Measurements from ENCODE around the gene LYPLA2. TPM values are rescaled to one million over a fixed set of nuclear protein-coding genes. Genes with fewer than 3 reads are reported as not detected.

Gene LYPLA2
- total and polyA plus RNA-seq, 4 experiments from 2014 or later: 52.6 to 151 (median 83.0) TPM

DNA sequence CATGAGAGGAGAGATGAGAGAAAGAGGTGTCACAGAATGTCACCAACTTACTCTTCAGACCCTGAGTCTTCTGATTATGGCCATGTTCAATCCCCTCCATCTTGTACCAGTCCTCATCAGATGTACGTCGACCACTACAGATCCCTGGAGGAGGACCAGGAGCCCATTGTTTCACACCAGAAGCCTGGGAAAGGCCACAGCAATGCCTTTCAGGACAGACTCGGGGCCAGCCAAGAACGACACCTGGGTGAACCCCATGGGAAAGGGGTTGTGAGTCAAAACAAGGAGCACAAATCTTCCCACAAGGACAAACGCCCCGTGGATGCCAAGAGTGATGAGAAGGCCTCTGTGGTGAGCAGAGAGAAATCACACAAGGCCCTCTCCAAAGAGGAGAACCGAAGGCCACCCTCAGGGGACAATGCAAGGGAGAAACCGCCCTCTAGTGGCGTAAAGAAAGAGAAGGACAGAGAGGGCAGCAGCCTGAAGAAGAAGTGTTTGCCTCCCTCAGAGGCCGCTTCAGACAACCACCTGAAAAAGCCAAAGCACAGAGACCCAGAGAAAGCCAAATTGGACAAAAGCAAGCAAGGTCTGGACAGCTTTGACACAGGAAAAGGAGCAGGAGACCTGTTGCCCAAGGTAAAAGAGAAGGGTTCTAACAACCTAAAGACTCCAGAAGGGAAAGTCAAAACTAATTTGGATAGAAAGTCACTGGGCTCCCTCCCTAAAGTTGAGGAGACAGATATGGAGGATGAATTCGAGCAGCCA lies 39.7 kb upstream of the LYPLA2 start:
- peak in 3 of 5 donors; percentile 29 to 37 (median 35) for DNase-seq
- no peak overlapping the region for H3K27ac ChIP-seq (ENCODE audit: low read depth, low read length)
- peak overlapping the region in 1 of 8 donors; percentile 45 for H3K4me3 Mint-ChIP-seq
- peaks cover 62% of the 10 kb centered on the region for H3K36me3 ChIP-seq (ENCODE audit: insufficient read depth, low read length)
- peaks cover 21 to 37% (median 28%) of the 10 kb centered on the region in 4 donors for H3K4me1 Mint-ChIP-seq
- peaks cover 23% of the 10 kb centered on the region for H3K4me1 ChIP-seq (ENCODE audit: insufficient read depth, low read length)
- no peak overlapping the region for H3K4me3 ChIP-seq (ENCODE audit: low read length in 2 of 2)
- H3K27me3 Mint-ChIP-seq: no peaks in the 10 kb centered on the region
- H3K27ac Mint-ChIP-seq: peak overlapping the region in 6 of 7 donors; percentile 35 to 68 (median 46)
- CTCF ChIA-PET (ENCODE audit: partially characterized antibody): no interaction called here
- no peaks in the 10 kb centered on the region for H3K9me3 ChIP-seq (ENCODE audit: control insufficient read depth in 1 of 2, low read length in 2 of 2)
- no peaks in the 10 kb centered on the region for H3K27me3 ChIP-seq (ENCODE audit: insufficient read depth, low read length)
- H3K9me3 Mint-ChIP-seq: no peaks in the 10 kb centered on the region
- intact Hi-C loops (cut with micrococcal nuclease): no loop called here
- POLR2A ChIA-PET (ENCODE audit: partially characterized antibody): interaction anchor here (1.6 kb wide), 1 partner anchor 8 kb away, joined by 8 read pairs; the partner anchor contains the start of gene ELOA
- peaks cover 46 to 81% of the 10 kb centered on the region in 2 donors for H3K36me3 Mint-ChIP-seq

DNA sequence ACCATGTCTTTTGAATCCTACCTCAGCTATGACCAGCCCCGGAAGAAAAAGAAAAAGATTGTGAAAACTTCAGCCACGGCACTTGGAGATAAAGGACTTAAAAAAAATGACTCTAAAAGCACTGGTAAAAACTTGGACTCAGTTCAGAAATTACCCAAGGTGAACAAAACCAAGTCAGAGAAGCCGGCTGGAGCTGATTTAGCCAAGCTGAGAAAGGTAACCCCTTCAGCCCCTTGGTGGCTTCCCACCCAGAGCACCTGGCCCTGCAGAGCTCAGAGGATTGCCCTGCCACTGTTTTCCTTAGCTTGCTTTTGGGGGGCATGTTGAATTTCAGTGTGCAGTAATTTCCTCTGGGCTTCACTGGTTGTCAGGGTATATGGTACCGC lies 39.1 kb upstream of the LYPLA2 start:
- peaks cover 68% of the 10 kb centered on the region for H3K36me3 ChIP-seq (ENCODE audit: insufficient read depth, low read length)
- intact Hi-C loops (cut with micrococcal nuclease): no loop called here

GRCh38 chr1:23752909-23753308 lies 38.0 kb upstream of the LYPLA2 start:
- Histone ChIP-seq H3K4me1 (ENCODE audit: insufficient read depth, low read length) (peaks cover 11% of the 10 kb centered on the region), H3K27me3 (ENCODE audit: insufficient read depth, low read length) (no peaks in the 10 kb centered on the region), H3K4me3 (ENCODE audit: low read length in 2 of 2) (no peak overlapping the region), H3K36me3 (ENCODE audit: insufficient read depth, low read length) (peaks cover 73% of the 10 kb centered on the region), H3K9me3 (ENCODE audit: control insufficient read depth in 1 of 2, low read length in 2 of 2) (no peaks in the 10 kb centered on the region), H3K27ac (ENCODE audit: low read depth, low read length) (no peak overlapping the region)
- ChIA-PET CTCF (ENCODE audit: partially characterized antibody) (interaction anchor here (1.9 to 3.3 kb wide), 2 partner anchors 8 to 18 kb away, joined by 5 to 13 read pairs; no protein-coding TSS in a partner anchor), POLR2A (ENCODE audit: partially characterized antibody) (interaction anchor here (1.6 kb wide), 1 partner anchor 9 kb away, joined by 8 read pairs; the partner anchor contains the start of gene ELOA)
- Mint-ChIP-seq H3K27ac (no peak overlapping the region), H3K27me3 (no peaks in the 10 kb centered on the region), H3K4me1 (peaks cover 8 to 22% (median 14%) of the 10 kb centered on the region in 4 donors), H3K4me3 (no peak overlapping the region), H3K36me3 (peaks cover 44 to 86% of the 10 kb centered on the region in 2 donors), H3K9me3 (no peaks in the 10 kb centered on the region)
- no peak for DNase-seq
- intact Hi-C loops (cut with micrococcal nuclease): no loop called here

More for the DNA sequence above, 39.1 kb upstream of the LYPLA2 start:
- no peaks in the 10 kb centered on the region for H3K27me3 Mint-ChIP-seq
- no peak for DNase-seq
- H3K36me3 Mint-ChIP-seq: peaks cover 47 to 83% of the 10 kb centered on the region in 2 donors
- H3K4me3 Mint-ChIP-seq: no peak overlapping the region
- H3K9me3 ChIP-seq (ENCODE audit: control insufficient read depth in 1 of 2, low read length in 2 of 2): no peaks in the 10 kb centered on the region
- no peak overlapping the region for H3K4me3 ChIP-seq (ENCODE audit: low read length in 2 of 2)
- peak overlapping the region in 3 of 7 donors; percentile 35 to 68 (median 50) for H3K27ac Mint-ChIP-seq
- H3K27ac ChIP-seq (ENCODE audit: low read depth, low read length): no peak overlapping the region
- ChIA-PET POLR2A (ENCODE audit: partially characterized antibody) (interaction anchor here (1.6 kb wide), 1 partner anchor 8 kb away, joined by 8 read pairs; the partner anchor contains the start of gene ELOA), CTCF (ENCODE audit: partially characterized antibody) (no interaction called here)
- H3K27me3 ChIP-seq (ENCODE audit: insufficient read depth, low read length): no peaks in the 10 kb centered on the region
- H3K4me1 Mint-ChIP-seq: peaks cover 17 to 33% (median 24%) of the 10 kb centered on the region in 4 donors
- H3K4me1 ChIP-seq (ENCODE audit: insufficient read depth, low read length): peaks cover 19% of the 10 kb centered on the region
- H3K9me3 Mint-ChIP-seq: no peaks in the 10 kb centered on the region

DNA sequence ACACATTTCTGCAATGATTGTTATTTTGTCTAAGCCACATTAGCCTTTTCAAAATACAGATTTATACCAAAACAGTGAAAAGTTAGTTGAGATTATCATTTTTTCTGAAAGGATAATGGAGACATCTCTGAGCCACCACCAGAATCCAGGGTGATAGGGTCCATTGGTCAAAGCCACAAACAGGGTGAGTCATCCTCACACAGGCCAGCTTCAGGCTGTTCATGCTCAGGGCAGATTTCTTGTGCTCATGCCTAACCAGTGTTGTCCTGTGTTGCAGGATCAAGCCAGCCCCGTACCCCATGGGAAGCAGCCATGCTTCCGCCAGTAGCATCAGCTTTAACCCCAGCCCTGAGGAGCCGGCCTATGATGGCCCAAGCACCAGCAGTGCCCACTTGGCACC lies 34.3 kb upstream of the LYPLA2 start:
- H3K4me3 Mint-ChIP-seq: no peak overlapping the region
- no peaks in the 10 kb centered on the region for H3K4me1 ChIP-seq (ENCODE audit: insufficient read depth, low read length)
- H3K4me1 Mint-ChIP-seq: peaks cover 0 to under 1% (median 0%) of the 10 kb centered on the region in 4 donors
- H3K9me3 Mint-ChIP-seq: no peaks in the 10 kb centered on the region
- no peaks in the 10 kb centered on the region for H3K27me3 Mint-ChIP-seq
- peaks cover 52 to 92% of the 10 kb centered on the region in 2 donors for H3K36me3 Mint-ChIP-seq
- ChIA-PET POLR2A (ENCODE audit: partially characterized antibody) (interaction anchor here (1.5 kb wide), 1 partner anchor 13 kb away, joined by 4 read pairs; the partner anchor contains the start of gene ELOA), CTCF (ENCODE audit: partially characterized antibody) (no interaction called here)
- DNase-seq: no peak
- no peak overlapping the region for H3K4me3 ChIP-seq (ENCODE audit: low read length in 2 of 2)
- no peaks in the 10 kb centered on the region for H3K9me3 ChIP-seq (ENCODE audit: control insufficient read depth in 1 of 2, low read length in 2 of 2)
- no peaks in the 10 kb centered on the region for H3K27me3 ChIP-seq (ENCODE audit: insufficient read depth, low read length)
- no peak overlapping the region for H3K27ac ChIP-seq (ENCODE audit: low read depth, low read length)
- peaks cover 84% of the 10 kb centered on the region for H3K36me3 ChIP-seq (ENCODE audit: insufficient read depth, low read length)
- H3K27ac Mint-ChIP-seq: peak overlapping the region in 1 of 7 donors; percentile 22
- intact Hi-C loops (cut with micrococcal nuclease): no loop called here

DNA sequence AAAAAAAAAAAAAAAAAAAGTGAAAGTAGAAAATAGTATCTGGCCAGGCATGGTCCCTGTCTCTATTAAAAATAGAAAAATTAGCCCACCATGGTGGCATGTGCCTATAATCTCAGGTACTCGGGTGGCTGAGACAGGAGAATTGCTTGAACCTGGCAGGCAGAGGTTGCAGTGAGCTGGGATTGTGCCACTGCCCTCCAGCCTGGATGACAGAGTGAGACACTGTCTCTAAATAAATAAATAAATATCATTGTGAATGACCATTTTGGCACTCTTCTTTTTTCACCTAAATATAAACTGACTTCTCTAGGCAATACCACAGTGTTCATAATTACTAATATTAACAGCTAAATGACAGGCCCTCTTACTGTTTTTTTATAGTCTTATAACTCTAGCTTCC lies 33.1 kb upstream of the LYPLA2 start:
- Histone ChIP-seq H3K27ac (ENCODE audit: low read depth, low read length) (no peak overlapping the region), H3K27me3 (ENCODE audit: insufficient read depth, low read length) (no peaks in the 10 kb centered on the region), H3K9me3 (ENCODE audit: control insufficient read depth in 1 of 2, low read length in 2 of 2) (no peaks in the 10 kb centered on the region), H3K4me1 (ENCODE audit: insufficient read depth, low read length) (no peaks in the 10 kb centered on the region), H3K36me3 (ENCODE audit: insufficient read depth, low read length) (peaks cover 73% of the 10 kb centered on the region), H3K4me3 (ENCODE audit: low read length in 2 of 2) (no peak overlapping the region)
- CTCF ChIA-PET (ENCODE audit: partially characterized antibody): interaction anchor here (1.3 kb wide), 2 partner anchors 10 to 54 kb away, joined by 3 read pairs; no protein-coding TSS in a partner anchor
- H3K27ac Mint-ChIP-seq: no peak overlapping the region
- no peak for DNase-seq
- peaks cover 55 to 94% of the 10 kb centered on the region in 2 donors for H3K36me3 Mint-ChIP-seq
- POLR2A ChIA-PET (ENCODE audit: partially characterized antibody): no interaction called here
- no peaks in the 10 kb centered on the region for H3K9me3 Mint-ChIP-seq
- H3K27me3 Mint-ChIP-seq: no peaks in the 10 kb centered on the region
- no peaks in the 10 kb centered on the region for H3K4me1 Mint-ChIP-seq
- intact Hi-C loops (cut with micrococcal nuclease): no loop called here
- H3K4me3 Mint-ChIP-seq: no peak overlapping the region

DNA sequence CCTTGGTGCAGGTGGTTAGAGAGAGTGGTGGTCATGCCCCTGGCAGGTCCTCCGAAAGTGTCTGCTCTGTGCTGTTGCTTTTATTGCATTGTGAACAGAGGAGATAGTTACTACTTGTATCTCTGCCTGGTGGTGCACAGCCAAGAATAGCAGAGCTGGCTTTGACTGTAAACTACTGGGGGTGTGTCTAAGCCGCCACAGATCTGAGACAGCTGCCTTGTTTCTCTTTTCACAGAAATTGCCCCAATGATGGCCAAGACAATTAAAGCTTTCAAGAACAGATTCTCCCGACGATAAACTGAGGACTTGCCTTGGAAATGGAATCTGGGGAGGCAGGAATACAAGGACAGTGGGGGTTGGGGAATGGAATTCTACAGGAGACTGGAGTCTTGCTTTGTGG lies 31.7 kb upstream of the LYPLA2 start:
- no peak for DNase-seq
- intact Hi-C loops (cut with micrococcal nuclease): no loop called here
- Mint-ChIP-seq H3K27ac (peak overlapping the region in 1 of 7 donors; percentile 7), H3K27me3 (no peaks in the 10 kb centered on the region), H3K36me3 (peaks cover 42 to 88% of the 10 kb centered on the region in 2 donors), H3K4me3 (no peak overlapping the region), H3K4me1 (no peaks in the 10 kb centered on the region), H3K9me3 (no peaks in the 10 kb centered on the region)
- Histone ChIP-seq H3K27me3 (ENCODE audit: insufficient read depth, low read length) (no peaks in the 10 kb centered on the region), H3K4me1 (ENCODE audit: insufficient read depth, low read length) (no peaks in the 10 kb centered on the region), H3K27ac (ENCODE audit: low read depth, low read length) (no peak overlapping the region), H3K4me3 (ENCODE audit: low read length in 2 of 2) (no peak overlapping the region), H3K9me3 (ENCODE audit: control insufficient read depth in 1 of 2, low read length in 2 of 2) (no peaks in the 10 kb centered on the region), H3K36me3 (ENCODE audit: insufficient read depth, low read length) (peaks cover 61% of the 10 kb centered on the region)
- POLR2A ChIA-PET (ENCODE audit: partially characterized antibody): no interaction called here
- CTCF ChIA-PET (ENCODE audit: partially characterized antibody): no interaction called here

- ChIA-PET CTCF (ENCODE audit: partially characterized antibody) (interaction anchor here (1.5 kb wide), 1 partner anchor 8 kb away, joined by 7 read pairs; no protein-coding TSS in a partner anchor), POLR2A (ENCODE audit: partially characterized antibody) (interaction anchor here (0.6 to 0.9 kb wide), 2 partner anchors 14 to 72 kb away, joined by 4 to 5 read pairs; partner anchors contain the start of gene RPL11)
- intact Hi-C loops (cut with micrococcal nuclease): no loop called here
- no peak overlapping the region for H3K4me3 Mint-ChIP-seq
- H3K4me3 ChIP-seq (ENCODE audit: low read length in 2 of 2): no peak overlapping the region
- no peaks in the 10 kb centered on the region for H3K9me3 Mint-ChIP-seq
- no peaks in the 10 kb centered on the region for H3K4me1 Mint-ChIP-seq
- H3K36me3 ChIP-seq (ENCODE audit: insufficient read depth, low read length): peaks cover 35% of the 10 kb centered on the region
- H3K27me3 ChIP-seq (ENCODE audit: insufficient read depth, low read length): no peaks in the 10 kb centered on the region
- no peaks in the 10 kb centered on the region for H3K4me1 ChIP-seq (ENCODE audit: insufficient read depth, low read length)
- no peak overlapping the region for H3K27ac Mint-ChIP-seq
- no peaks in the 10 kb centered on the region for H3K9me3 ChIP-seq (ENCODE audit: control insufficient read depth in 1 of 2, low read length in 2 of 2)
- peaks cover 24 to 56% of the 10 kb centered on the region in 2 donors for H3K36me3 Mint-ChIP-seq
- H3K27me3 Mint-ChIP-seq: no peaks in the 10 kb centered on the region
- H3K27ac ChIP-seq (ENCODE audit: low read depth, low read length): no peak overlapping the region
- no peak for DNase-seq
These were observed 27.8 kb upstream of the LYPLA2 start for GRCh38 chr1:23763041-23763577.

Data from CD4-positive, alpha-beta memory T cell (primary cell).